NOMO-1 (cell line): Measurements from ENCODE around the gene TTC9.
A peak's percentile ranks its signal among the peaks of the same experiment; 100 is the strongest.

Source experiments
- DNase-seq, 2 experiments: peaks; one replicate each; lab custom pipeline; 2025; ENCODE audit not compliant: unreplicated experiment in 2 of 2; lab: John Stamatoyannopoulos, UW

Gene TTC9

GRCh38 chr14:70711451-70711850 is 69.7 kb downstream of the TTC9 start:
- no peak for DNase-seq

- DNase-seq = no peak
These were observed 71.4 kb downstream of the TTC9 start for GRCh38 chr14:70713096-70713495.

DNA sequence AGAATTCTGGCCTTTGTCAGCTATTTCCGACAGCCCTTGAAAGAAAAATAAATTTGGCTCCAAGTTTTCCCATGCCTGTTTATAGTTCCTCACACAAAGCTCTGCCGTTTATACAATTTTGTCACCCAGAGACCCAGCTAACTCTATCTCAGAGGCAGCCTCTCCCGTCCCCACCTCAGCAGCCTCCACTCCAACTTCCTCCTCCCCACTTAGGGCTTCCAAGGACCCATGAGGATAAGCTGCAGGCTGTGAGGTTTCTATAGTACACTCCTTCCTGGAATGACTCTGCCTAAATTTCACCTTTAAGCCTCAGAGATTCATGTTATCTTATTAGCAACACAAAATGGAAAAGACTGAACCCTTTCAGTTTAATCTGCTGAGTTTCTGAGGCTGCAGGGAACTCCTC is 71.8 kb downstream of the TTC9 start:
- no peak for DNase-seq

GRCh38 chr14:70714055-70714550 is 72.4 kb downstream of the TTC9 start:
- peak in 1 of 2 experiments; percentile 43 for DNase-seq

DNA sequence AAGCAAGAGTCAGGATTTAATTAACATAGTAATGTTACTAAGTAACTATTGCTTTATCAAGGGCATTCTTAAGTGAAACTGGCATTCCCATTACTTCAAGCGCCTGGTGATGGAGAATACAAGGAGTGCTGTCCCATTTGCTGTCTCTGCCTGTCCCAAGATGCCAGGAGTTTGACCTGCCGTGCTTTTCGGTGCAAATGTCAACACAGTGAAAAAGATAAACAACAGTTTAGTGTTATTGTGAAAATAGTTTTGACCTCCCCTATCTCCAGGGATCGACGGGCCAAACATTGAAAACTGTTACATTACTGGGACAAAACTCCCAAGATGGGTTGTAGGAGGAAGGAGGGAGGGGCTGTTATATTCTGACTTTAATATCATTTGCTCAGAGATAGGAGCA is 74.8 kb downstream of the TTC9 start:
- no peak for DNase-seq

GRCh38 chr14:70716958-70717357 is 75.2 kb downstream of the TTC9 start:
- no peak for DNase-seq

- no peak for DNase-seq
These were observed 76.8 kb downstream of the TTC9 start for GRCh38 chr14:70718383-70719118.

GRCh38 chr14:70721542-70721941 is 79.8 kb downstream of the TTC9 start:
- DNase-seq = no peak

DNA sequence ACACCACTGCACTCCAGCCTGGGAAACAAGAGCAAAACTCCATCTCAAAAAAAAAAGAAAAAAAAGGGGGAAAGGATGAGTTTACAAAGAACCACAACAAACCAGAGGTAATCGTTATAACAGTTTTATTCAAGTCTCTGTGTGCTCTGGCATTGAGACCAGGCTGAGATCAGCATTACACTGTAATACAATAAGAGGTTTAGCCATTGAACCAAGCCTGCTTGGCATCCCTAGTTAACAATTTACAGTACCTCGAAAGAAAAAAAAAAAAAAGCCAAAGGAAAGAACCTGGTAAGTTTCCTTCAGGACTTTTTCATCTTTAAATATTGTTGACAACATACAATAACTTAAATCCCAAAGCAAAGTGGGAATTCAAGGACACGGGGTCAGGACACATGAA is 80.7 kb downstream of the TTC9 start:
- no peak for DNase-seq

DNA sequence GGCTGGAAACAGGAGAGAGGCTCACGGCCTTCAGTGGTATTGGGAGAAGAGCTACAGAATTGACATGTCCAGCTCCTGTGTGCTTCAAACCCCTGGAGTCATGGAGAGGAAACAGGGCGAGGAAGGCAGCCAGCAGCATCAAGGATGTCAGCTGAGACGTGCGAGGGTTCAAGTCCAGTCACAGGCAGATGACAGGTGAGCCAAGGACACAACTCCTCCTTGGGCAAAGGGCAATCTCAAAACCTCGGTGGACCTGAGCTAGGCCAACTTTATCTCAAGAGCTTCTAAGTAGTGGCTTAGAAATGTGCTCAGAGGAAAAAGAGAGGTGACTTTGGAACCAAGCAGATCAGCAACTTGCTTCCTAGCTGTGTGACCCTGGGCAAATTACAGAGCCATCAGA is 81.6 kb downstream of the TTC9 start:
- no peak for DNase-seq

GRCh38 chr14:70724110-70724509 is 82.4 kb downstream of the TTC9 start:
- no peak for DNase-seq

DNA sequence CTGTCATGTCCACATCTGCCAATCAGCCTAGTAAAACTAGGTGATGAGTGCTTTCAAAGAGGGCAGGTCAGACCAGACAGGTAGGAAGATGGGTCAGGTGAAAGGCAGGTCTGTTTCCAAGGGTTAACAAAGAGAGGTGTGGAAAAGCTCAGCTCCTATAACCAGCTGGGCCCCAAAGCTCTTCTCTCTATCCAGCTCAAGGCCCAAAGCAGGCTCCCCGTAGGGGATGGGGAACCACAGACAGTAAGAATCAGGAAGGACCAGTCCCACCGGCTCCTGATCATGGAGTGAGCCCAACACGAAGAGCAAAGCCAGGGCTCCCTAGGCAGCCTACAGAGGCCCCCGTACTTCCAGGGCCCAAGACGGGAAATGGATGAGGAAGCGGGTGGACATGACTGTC is 83.2 kb downstream of the TTC9 start:
- no peak for DNase-seq
